Skeletal muscle satellite cell (primary cell): ENCODE data around the gene DAPK1.

Experiments
- H3K27me3 ChIP-seq: 2 replicates; pipeline ENCODE4 v1.7.0; 2013; ENCODE audit warnings: low read length; ENCODE audit not compliant: control insufficient read depth, insufficient read depth
- H3K36me3 ChIP-seq: 2 replicates; pipeline ENCODE4 v1.7.0; 2013; ENCODE audit warnings: mild to moderate bottlenecking, control low read depth, low read length; ENCODE audit not compliant: insufficient read depth
- H3K4me1 ChIP-seq: 2 replicates; pipeline ENCODE4 v1.7.0; 2013; ENCODE audit warnings: low read length; ENCODE audit not compliant: control insufficient read depth, insufficient read depth
- H3K4me2 ChIP-seq: 2 replicates; pipeline ENCODE4 v1.7.0; 2013; ENCODE audit warnings: mild to moderate bottlenecking, low read length
- H3K4me3 ChIP-seq: 2 replicates; pipeline ENCODE4 v1.7.0; 2013; ENCODE audit warnings: low read length
- H3K9ac ChIP-seq: 2 replicates; pipeline ENCODE4 v1.7.0; 2013; ENCODE audit warnings: mild to moderate bottlenecking, low read depth, low read length, moderate library complexity
- H3K9me3 ChIP-seq: replicated peaks from 2 replicates; pipeline ENCODE4 v1.7.0; 2013; ENCODE audit warnings: mild to moderate bottlenecking, control low read depth, low read length

Gene DAPK1

DNA sequence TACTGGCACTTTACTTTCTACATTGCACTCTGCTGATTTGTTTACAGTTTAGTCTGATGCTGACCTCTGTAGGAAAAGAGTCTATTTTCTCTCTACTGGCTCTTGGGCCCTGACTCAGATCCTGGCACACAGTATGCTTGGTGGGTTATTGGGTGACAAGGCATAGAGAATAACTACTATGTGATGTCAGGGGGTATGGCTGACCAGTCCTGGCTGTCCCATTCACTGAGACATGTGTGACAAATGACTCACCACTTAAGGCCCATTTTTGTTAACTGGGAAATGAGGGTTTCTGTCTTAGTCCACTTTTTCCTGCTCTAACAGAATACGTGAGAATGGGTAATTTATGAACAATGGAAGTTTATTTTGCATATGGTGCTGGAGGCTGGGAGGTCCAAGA lies 66.4 kb downstream of the DAPK1 start:
- Histone ChIP-seq H3K4me3 (no peak overlapping the region), H3K4me2 (no peak overlapping the region), H3K27me3 (no peaks in the 10 kb centered on the region), H3K9ac (no peak overlapping the region), H3K4me1 (peaks cover 11% of the 10 kb centered on the region), H3K36me3 (no peaks in the 10 kb centered on the region), H3K9me3 (no peaks in the 10 kb centered on the region)

DNA sequence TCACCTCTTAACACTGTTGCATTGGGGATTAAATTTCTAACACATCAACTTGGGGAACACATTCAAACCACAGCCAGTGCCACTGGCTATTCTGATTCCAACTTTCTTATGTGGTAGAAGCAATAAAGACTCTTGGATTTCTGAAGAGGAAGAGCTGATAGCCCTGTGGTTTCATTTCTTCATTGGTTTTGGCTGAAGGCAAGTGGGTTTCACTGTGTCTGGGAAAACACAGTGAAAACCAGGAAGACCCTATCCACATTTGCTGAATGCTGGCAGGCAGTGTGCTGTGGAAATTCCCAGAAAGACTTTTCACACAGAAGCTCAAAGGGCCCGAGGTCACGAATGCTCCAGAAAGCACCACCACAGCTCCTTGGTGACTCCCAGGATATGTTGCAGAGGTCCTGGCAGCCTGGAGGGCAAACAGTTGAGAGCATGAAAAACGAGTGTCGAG lies 67.1 kb downstream of the DAPK1 start:
- Histone ChIP-seq H3K9ac (no peak overlapping the region), H3K4me3 (no peak overlapping the region), H3K27me3 (no peaks in the 10 kb centered on the region), H3K4me2 (no peak overlapping the region), H3K36me3 (no peaks in the 10 kb centered on the region), H3K4me1 (peaks cover 11% of the 10 kb centered on the region), H3K9me3 (no peaks in the 10 kb centered on the region)

DNA sequence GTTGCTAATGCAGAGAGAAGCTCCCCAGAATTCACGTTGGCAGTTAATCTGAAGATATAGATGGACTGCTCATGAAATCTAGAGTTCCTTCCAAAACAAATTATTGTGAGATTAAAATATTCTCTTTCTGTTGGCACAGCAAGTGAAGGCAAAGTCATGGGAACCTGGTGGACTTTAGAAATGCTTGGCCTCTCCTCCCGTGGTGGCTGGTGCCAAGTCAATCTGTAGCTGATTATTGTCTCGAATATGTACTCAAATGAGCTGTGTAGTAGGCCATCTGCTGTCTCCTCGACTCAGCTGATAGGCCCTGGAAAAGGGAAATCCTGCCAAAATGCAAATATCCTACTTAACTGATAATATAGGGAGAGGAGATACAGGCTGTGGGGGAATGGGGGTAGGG lies 69.3 kb downstream of the DAPK1 start:
- no peaks in the 10 kb centered on the region for H3K36me3 ChIP-seq
- no peaks in the 10 kb centered on the region for H3K27me3 ChIP-seq
- no peak overlapping the region for H3K4me3 ChIP-seq
- H3K4me1 ChIP-seq: peaks cover 11% of the 10 kb centered on the region
- no peak overlapping the region for H3K9ac ChIP-seq
- no peaks in the 10 kb centered on the region for H3K9me3 ChIP-seq
- no peak overlapping the region for H3K4me2 ChIP-seq

DNA sequence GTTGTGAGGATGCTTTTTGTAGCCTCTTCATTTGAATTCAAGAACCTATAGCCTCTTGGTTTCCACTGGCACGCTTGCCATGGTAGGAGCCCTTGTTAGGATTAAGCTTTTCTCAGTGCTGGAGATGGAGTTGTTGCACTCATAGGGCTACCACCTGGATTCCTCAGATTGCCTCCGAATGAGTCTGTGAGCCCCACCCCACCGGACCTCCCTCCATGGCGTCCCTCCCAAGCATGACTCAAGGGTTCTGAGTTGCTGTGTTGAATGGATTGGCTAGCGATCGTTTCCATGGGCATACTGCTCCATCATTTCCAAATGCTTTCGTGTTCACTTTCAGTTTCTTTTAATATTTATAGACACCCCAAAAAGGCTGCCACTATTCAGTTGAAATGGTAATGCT lies 69.9 kb downstream of the DAPK1 start:
- H3K4me2 ChIP-seq: peak overlapping the region; percentile 71
- no peaks in the 10 kb centered on the region for H3K9me3 ChIP-seq
- peaks cover 11% of the 10 kb centered on the region for H3K4me1 ChIP-seq
- no peaks in the 10 kb centered on the region for H3K36me3 ChIP-seq
- peak overlapping the region; percentile 61 for H3K4me3 ChIP-seq
- no peaks in the 10 kb centered on the region for H3K27me3 ChIP-seq
- no peak overlapping the region for H3K9ac ChIP-seq

DNA sequence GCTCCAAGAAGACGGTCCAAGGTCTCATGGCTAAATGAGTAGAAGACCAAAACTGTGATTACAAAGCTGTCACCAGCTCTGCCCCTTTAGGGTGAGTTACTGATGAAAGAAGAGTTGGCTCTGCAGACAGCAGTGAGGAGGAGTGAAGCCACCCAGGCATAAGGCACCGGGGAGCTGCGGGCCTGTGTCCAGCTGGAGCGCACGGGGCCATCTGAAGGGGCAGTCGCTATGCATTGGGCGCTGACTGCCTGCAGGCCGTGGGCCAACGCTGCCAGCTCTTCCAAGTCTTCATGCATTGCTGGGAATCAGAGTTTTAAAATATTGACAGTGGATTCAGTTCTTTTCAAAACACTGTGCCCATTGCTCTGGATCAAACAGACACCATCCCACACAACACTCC lies 70.3 kb downstream of the DAPK1 start:
- H3K27me3 ChIP-seq: no peaks in the 10 kb centered on the region
- peaks cover 11% of the 10 kb centered on the region for H3K4me1 ChIP-seq
- peak overlapping the region; percentile 61 for H3K4me3 ChIP-seq
- H3K4me2 ChIP-seq: peak overlapping the region; percentile 71
- H3K9me3 ChIP-seq: no peaks in the 10 kb centered on the region
- H3K9ac ChIP-seq: no peak overlapping the region
- H3K36me3 ChIP-seq: no peaks in the 10 kb centered on the region

DNA sequence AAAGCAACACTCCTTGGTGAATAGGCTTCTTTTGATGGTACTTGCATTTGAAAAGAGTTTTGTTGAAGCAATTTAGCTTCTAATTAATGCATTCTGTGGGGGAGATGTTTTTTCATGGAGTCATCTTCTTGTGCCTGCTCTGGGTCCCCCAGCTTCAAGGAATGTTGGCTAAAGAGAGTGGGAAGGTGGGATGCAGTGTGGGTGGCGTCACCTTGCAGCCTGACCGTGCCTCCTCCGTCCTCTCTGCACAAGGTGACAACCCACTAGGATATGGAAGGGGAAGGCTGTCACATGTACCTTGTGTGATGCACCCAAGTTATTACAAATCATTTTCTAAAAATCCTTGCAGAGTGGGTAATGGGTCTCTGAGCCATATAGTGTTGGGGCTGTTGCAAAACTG lies 70.7 kb downstream of the DAPK1 start:
- H3K9ac ChIP-seq: no peak overlapping the region
- H3K4me2 ChIP-seq: peak overlapping the region; percentile 71
- no peak overlapping the region for H3K4me3 ChIP-seq
- no peaks in the 10 kb centered on the region for H3K9me3 ChIP-seq
- no peaks in the 10 kb centered on the region for H3K36me3 ChIP-seq
- H3K4me1 ChIP-seq: peaks cover 11% of the 10 kb centered on the region
- no peaks in the 10 kb centered on the region for H3K27me3 ChIP-seq

DNA sequence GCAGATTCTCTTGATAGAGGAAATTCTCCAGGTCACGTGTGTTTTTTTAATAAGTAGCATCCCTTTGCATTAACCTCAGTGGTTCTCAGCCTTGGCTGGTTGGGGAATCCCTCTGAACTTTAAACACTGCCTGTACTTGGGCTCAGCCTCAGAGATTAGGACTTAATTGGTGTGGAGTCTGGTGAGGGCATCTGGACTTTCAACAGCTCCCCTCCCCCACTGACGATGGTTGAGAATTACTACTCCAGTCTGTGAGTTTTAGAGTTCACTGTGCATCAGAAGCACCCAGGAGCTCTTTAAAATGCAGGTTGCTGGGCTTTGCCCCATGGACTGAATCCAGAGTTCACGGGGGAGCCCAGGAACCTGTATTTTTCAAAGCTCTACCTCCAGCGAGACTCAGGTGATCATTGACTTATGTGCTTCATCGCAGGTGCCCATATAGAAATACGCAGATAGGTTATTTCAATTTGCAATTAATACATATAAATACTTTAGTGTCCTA lies 71.4 kb downstream of the DAPK1 start:
- Histone ChIP-seq H3K4me2 (no peak overlapping the region), H3K9ac (no peak overlapping the region), H3K9me3 (no peaks in the 10 kb centered on the region), H3K4me3 (no peak overlapping the region), H3K4me1 (peaks cover 11% of the 10 kb centered on the region), H3K27me3 (no peaks in the 10 kb centered on the region), H3K36me3 (no peaks in the 10 kb centered on the region)

DNA sequence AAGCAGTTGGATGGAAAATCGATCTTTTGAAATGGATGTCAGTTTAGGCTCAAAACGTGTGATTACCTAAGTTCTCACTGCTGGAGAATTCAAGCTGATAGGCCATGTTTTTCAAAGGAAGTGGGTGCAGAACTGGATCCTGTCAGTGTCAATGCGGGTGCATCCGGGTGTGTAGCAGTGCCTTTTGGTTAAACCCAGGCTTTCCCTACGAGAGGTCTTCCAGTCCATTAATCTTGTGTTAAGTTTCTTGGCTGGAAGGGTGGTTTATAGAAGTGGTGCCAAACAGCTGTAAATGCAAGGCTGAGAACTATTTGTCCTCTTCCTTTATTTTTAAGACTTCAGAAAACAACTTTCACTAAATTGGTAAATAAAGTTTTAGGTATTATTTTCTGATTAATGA lies 71.9 kb downstream of the DAPK1 start:
- no peaks in the 10 kb centered on the region for H3K36me3 ChIP-seq
- H3K9ac ChIP-seq: no peak overlapping the region
- no peaks in the 10 kb centered on the region for H3K9me3 ChIP-seq
- H3K4me1 ChIP-seq: peaks cover 11% of the 10 kb centered on the region
- H3K4me2 ChIP-seq: no peak overlapping the region
- H3K4me3 ChIP-seq: no peak overlapping the region
- no peaks in the 10 kb centered on the region for H3K27me3 ChIP-seq

DNA sequence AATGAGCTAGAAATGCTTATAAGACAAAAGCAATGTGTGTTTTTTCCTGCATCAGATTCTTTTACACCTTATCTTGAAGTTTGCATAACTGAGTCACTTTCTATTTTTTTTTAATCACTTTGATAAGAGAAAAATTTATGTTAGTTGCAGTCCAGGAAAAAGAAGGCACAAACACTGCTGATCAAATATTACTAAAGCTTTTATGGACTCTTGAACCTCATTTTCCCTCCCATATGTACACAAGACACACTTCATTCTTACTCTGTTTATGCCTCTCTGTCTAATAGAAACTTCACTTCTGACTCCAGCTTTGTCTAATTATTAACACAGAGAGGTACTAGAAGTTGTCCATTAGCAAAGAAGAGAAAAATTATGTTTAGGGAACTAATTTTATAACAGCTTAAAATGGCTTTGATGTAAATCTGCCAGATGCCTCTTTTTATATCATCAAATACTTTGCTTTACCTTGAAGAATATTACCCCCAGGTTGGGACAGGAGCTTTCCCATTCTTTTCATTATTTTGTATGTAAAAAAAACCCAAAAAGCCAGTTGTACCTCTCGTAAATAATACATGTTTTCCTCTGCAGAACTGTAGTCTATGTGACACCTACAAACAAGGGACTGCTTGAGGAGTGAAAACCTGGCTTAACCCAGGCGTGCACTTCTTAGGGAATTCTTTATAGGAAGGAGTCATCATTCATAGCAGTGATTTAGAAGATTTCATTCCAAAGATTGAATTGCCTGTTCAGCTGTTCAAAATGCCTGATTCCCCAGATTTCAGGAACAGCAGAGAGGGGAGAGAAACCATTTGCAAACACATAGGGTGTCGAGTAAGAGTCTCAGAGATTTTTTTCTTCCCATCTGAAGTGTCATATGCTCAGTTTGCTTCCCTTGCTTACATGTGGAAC lies 72.6 kb downstream of the DAPK1 start:
- no peaks in the 10 kb centered on the region for H3K36me3 ChIP-seq
- H3K27me3 ChIP-seq: no peaks in the 10 kb centered on the region
- H3K4me3 ChIP-seq: no peak overlapping the region
- peaks cover 11% of the 10 kb centered on the region for H3K4me1 ChIP-seq
- H3K4me2 ChIP-seq: no peak overlapping the region
- no peak overlapping the region for H3K9ac ChIP-seq
- no peaks in the 10 kb centered on the region for H3K9me3 ChIP-seq

DNA sequence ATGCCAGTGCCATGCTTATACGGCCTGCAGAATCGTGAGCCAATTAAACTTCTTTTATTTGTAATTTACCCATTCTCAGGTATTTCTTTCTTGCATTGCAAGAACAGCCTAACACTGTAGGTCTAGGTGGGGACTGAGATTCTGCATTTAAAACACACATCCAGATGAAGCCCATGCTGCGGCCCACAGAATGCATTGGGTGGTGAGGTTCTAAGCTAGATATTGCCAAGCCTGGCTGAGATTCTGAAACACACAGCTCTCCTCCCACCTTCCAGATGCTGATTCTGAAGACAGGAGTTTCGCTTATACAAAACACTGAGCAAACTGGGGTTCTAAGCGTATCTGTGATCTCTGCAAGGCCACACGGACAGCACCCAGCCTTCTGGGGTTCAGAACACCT lies 75.1 kb downstream of the DAPK1 start:
- Histone ChIP-seq H3K36me3 (no peaks in the 10 kb centered on the region), H3K4me1 (peaks cover 5% of the 10 kb centered on the region), H3K9me3 (no peaks in the 10 kb centered on the region), H3K4me2 (no peak overlapping the region), H3K27me3 (no peaks in the 10 kb centered on the region), H3K4me3 (no peak overlapping the region), H3K9ac (no peak overlapping the region)

DNA sequence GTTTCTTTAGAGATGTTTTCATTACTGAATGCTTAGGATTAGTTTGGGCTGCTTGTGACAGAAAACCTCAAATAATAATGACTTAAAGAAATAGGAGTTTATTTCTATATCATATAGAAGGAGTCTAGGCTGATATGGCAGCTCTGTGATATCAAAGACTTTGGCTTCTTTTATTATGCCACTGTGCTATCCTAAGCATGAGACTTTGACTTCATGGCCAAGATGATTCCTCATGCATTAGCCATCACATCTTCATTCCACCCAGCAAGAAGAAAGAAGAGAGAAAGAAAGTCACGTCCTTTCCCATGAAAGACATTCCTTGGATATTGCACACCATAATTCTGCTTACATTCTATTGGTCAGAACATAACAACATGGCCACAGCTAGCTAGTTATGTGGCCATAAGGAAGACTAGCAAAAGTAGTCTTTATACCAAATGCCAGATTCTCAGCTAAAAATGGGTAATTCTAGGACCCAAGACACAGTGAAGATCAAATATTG lies 76.2 kb downstream of the DAPK1 start:
- no peak overlapping the region for H3K9ac ChIP-seq
- H3K4me1 ChIP-seq: peaks cover 7% of the 10 kb centered on the region
- no peaks in the 10 kb centered on the region for H3K9me3 ChIP-seq
- H3K4me3 ChIP-seq: no peak overlapping the region
- H3K4me2 ChIP-seq: no peak overlapping the region
- H3K36me3 ChIP-seq: no peaks in the 10 kb centered on the region
- no peaks in the 10 kb centered on the region for H3K27me3 ChIP-seq

DNA sequence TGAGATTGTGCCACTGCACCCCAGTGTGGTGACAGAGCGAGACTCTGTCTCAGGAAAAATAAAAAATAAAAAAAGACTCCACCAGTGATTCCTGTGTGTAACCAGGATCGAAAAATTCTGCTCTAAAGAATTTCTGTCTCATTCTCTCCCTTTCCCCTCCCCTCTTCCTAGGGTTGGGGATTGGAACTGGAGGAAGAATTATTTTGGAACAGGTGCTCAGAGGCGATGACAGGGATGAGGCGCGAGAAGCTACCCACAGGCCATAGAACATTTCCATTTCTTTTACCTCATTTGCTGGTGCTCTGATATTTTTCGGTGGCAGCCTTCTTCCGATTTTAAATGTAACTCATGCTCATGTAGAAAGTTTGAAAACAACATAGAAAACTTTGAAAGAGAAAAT lies 80.1 kb downstream of the DAPK1 start:
- Histone ChIP-seq H3K36me3 (no peaks in the 10 kb centered on the region), H3K9me3 (no peaks in the 10 kb centered on the region), H3K9ac (no peak overlapping the region), H3K27me3 (no peaks in the 10 kb centered on the region), H3K4me2 (no peak overlapping the region), H3K4me3 (no peak overlapping the region), H3K4me1 (peaks cover 9% of the 10 kb centered on the region)
